HEK293 (cell line): ENCODE results near the gene PDHX.

Experiments used
- HOXC10 ChIP-seq: sonication (generic); formaldehyde crosslinking; IDR thresholded peaks from 2 replicates; pipeline ENCODE4 v1.8.1; 2023; ENCODE audit warnings: mild to moderate bottlenecking, missing genetic modification reagents
- OVOL3 ChIP-seq: fragments of 450-650 bp; formaldehyde crosslinking; IDR thresholded peaks from 2 replicates; pipeline ENCODE4 v1.5.1; 2016; ENCODE audit warnings: missing biosample characterization, missing genetic modification characterization
- PRDM4 ChIP-seq: fragments of 450-650 bp; formaldehyde crosslinking; IDR thresholded peaks from 2 replicates; pipeline ENCODE4 v1.5.1; 2017; ENCODE audit warnings: missing biosample characterization, missing genetic modification characterization
- ZBTB1 ChIP-seq: fragments of 450-650 bp; formaldehyde crosslinking; IDR thresholded peaks from 2 replicates; pipeline ENCODE4 v1.5.1; 2016; ENCODE audit warnings: missing biosample characterization, missing genetic modification characterization
- ZFP37 ChIP-seq: fragments of 450-650 bp; formaldehyde crosslinking; IDR thresholded peaks from 2 replicates; pipeline ENCODE4 v1.5.1; 2016; ENCODE audit warnings: missing biosample characterization, missing genetic modification characterization
- ZNF248 ChIP-seq: fragments of 450-650 bp; formaldehyde crosslinking; IDR thresholded peaks from 2 replicates; pipeline ENCODE4 v1.5.1; 2017; ENCODE audit warnings: missing biosample characterization, missing genetic modification characterization
- TF ChIP-seq, protein P1 (sequence below): fragments of 450-650 bp; formaldehyde crosslinking; IDR thresholded peaks from 2 replicates; pipeline ENCODE4 v1.5.1; 2016; ENCODE audit warnings: missing biosample characterization, missing genetic modification characterization
- TF ChIP-seq, protein P2 (sequence below): fragments of 450-650 bp; formaldehyde crosslinking; IDR thresholded peaks from 2 replicates; pipeline ENCODE4 v1.5.1; 2016; ENCODE audit warnings: missing biosample characterization, missing genetic modification characterization

DNA sequence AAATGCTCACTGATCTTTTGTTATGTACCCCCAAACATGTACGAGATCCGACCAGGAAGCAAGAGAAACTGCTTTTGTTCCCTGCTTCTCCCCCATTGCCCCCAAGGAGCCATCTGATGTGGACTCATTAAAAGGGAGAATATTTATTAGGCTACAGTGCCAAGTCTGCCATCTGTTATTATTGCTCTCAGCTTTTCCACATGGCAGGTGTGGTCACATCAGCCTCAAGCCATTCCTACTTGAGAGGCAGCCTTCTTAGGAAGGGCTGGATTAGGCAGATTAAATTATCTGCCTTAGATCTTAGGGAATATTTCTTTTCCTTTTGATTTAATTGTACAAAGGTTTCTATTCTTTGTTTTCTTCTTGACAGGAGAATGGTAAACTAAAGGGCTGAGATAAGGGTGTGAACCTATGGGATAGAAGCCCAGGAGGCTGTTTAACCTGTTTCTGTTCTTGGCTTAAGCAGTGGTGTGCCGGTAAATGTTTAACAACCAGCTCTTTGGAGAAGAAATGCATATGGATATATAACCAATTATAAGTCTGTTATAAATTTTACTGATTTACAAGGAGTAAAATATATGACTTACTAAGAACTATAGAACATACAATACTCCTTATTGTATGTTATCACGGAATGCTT is 88.8 kb downstream of the PDHX start:
- TF ChIP-seq PRDM4 (tag by site-specific recombination) (no peak), ZFP37 (tag by site-specific recombination) (no peak), ZBTB1 (tag by site-specific recombination) (no peak), OVOL3 (no peak), ZNF248 (no peak), HOXC10 (CRISPR knock-in tag) (no peak)
- TF ChIP-seq, protein P1, sequence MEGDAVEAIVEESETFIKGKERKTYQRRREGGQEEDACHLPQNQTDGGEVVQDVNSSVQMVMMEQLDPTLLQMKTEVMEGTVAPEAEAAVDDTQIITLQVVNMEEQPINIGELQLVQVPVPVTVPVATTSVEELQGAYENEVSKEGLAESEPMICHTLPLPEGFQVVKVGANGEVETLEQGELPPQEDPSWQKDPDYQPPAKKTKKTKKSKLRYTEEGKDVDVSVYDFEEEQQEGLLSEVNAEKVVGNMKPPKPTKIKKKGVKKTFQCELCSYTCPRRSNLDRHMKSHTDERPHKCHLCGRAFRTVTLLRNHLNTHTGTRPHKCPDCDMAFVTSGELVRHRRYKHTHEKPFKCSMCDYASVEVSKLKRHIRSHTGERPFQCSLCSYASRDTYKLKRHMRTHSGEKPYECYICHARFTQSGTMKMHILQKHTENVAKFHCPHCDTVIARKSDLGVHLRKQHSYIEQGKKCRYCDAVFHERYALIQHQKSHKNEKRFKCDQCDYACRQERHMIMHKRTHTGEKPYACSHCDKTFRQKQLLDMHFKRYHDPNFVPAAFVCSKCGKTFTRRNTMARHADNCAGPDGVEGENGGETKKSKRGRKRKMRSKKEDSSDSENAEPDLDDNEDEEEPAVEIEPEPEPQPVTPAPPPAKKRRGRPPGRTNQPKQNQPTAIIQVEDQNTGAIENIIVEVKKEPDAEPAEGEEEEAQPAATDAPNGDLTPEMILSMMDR (tag by site-specific recombination), result no peak
- TF ChIP-seq, protein P2, sequence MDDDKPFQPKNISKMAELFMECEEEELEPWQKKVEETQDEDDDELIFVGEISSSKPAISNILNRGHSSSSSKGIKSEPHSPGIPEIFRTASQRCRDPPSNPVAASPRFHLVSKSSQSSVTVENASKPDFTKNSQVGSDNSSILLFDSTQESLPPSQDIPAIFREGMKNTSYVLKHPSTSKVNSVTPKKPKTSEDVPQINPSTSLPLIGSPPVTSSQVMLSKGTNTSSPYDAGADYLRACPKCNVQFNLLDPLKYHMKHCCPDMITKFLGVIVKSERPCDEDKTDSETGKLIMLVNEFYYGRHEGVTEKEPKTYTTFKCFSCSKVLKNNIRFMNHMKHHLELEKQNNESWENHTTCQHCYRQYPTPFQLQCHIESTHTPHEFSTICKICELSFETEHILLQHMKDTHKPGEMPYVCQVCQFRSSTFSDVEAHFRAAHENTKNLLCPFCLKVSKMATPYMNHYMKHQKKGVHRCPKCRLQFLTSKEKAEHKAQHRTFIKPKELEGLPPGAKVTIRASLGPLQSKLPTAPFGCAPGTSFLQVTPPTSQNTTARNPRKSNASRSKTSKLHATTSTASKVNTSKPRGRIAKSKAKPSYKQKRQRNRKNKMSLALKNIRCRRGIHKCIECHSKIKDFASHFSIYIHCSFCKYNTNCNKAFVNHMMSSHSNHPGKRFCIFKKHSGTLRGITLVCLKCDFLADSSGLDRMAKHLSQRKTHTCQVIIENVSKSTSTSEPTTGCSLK (tag by site-specific recombination), result no peak
